IMR-90 (cell line): ENCODE results near the gene TINAG. TPM values are rescaled to one million over a fixed set of nuclear protein-coding genes. Genes with fewer than 3 reads are reported as not detected.

Source experiments
- ATAC-seq: fragments of 200-7000 bp; cut with Tn5 transposase; 2 replicates; pipeline ENCODE4 v1.9.1; 2020; ENCODE audit warnings: low read depth, mild to moderate bottlenecking, moderate library complexity
- BruUV-seq: library from RNA; stranded (reverse); fragments of 400-500 nt; replicated peaks from 2 replicates; lab custom pipeline; 2021; lab: Mats Ljungman, UMichigan
- CTCF ChIA-PET: fragments of 300-600 bp; formaldehyde crosslinking; extraction: SDS; loops from one replicate; lab custom pipeline; 2021; ENCODE audit warnings: antibody characterized with exemption; lab: Yijun Ruan, JAX
- POLR2A ChIA-PET: fragments of 300-600 bp; sonication (Branson Sonifier 250); formaldehyde crosslinking; loops from one replicate; lab custom pipeline; 2022; ENCODE audit warnings: antibody characterized with exemption; ENCODE audit not compliant: unreplicated experiment; lab: Charles Lee
- DNase-seq: peaks from one replicate; pipeline ENCODE4 v3.0.0; 2013
- H2AFZ ChIP-seq: replicated peaks from 2 replicates; pipeline ENCODE3; 2013; ENCODE audit warnings: low read length, mild to moderate bottlenecking; ENCODE audit not compliant: poor library complexity
- H2AK5ac ChIP-seq: 2 replicates; pipeline ENCODE4 v1.6.1; 2013; ENCODE audit warnings: low read depth, low read length, inconsistent platforms
- H2AK9ac ChIP-seq: replicated peaks from 2 replicates; pipeline ENCODE3; 2013; ENCODE audit warnings: mild to moderate bottlenecking, low read depth, low read length, moderate library complexity; ENCODE audit not compliant: poor library complexity
- H2BK120ac ChIP-seq: 2 replicates; pipeline ENCODE4 v1.6.1; 2013; ENCODE audit warnings: low read depth, low read length, inconsistent platforms
- H2BK15ac ChIP-seq: 3 replicates; pipeline ENCODE4 v1.6.1; 2013; ENCODE audit warnings: low read depth, low read length, inconsistent platforms
- H2BK20ac ChIP-seq: 2 replicates; pipeline ENCODE4 v1.6.1; 2013; ENCODE audit warnings: low read depth, mild to moderate bottlenecking, inconsistent platforms, low read length, moderate library complexity
- H2BK5ac ChIP-seq: 2 replicates; pipeline ENCODE4 v1.6.1; 2013; ENCODE audit warnings: mild to moderate bottlenecking, low read depth, low read length, inconsistent platforms; ENCODE audit not compliant: poor library complexity, severe bottlenecking
- H3K14ac ChIP-seq: replicated peaks from 2 replicates; pipeline ENCODE4 v1.6.1; 2013; ENCODE audit warnings: low read depth, low read length, inconsistent platforms
- H3K18ac ChIP-seq: 2 replicates; pipeline ENCODE4 v1.6.1; 2013; ENCODE audit warnings: low read depth, low read length, control low read depth
- H3K23ac ChIP-seq: 2 replicates; pipeline ENCODE4 v1.6.1; 2013; ENCODE audit warnings: low read depth, low read length, inconsistent platforms
- H3K27ac ChIP-seq: 2 replicates; pipeline ENCODE4 v1.5.1; 2013; ENCODE audit warnings: mild to moderate bottlenecking, control low read depth, low read length; ENCODE audit not compliant: insufficient read depth
- H3K27me3 ChIP-seq: 2 replicates; pipeline ENCODE4 v1.6.1; 2013; ENCODE audit warnings: low read length; ENCODE audit not compliant: control insufficient read depth, insufficient read depth
- H3K36me3 ChIP-seq: 2 replicates; pipeline ENCODE4 v1.6.1; 2013; ENCODE audit warnings: low read length, mixed read lengths; ENCODE audit not compliant: control insufficient read depth, insufficient read depth
- H3K4ac ChIP-seq: 2 replicates; pipeline ENCODE4 v1.6.1; 2013; ENCODE audit warnings: low read depth, low read length, inconsistent platforms
- H3K4me1 ChIP-seq: 2 replicates; pipeline ENCODE4 v1.6.1; 2013; ENCODE audit warnings: low read length, mixed read lengths; ENCODE audit not compliant: control insufficient read depth, insufficient read depth
- H3K4me2 ChIP-seq: 2 replicates; pipeline ENCODE4 v1.6.1; 2013; ENCODE audit warnings: low read depth, mild to moderate bottlenecking, control low read depth, low read length, moderate library complexity
- H3K4me3 ChIP-seq: 2 replicates; pipeline ENCODE4 v1.5.1; 2013; ENCODE audit warnings: low read depth, mild to moderate bottlenecking, control low read depth, low read length, moderate library complexity; ENCODE audit not compliant: insufficient read depth
- H3K56ac ChIP-seq: 2 replicates; pipeline ENCODE4 v1.6.1; 2013; ENCODE audit warnings: low read length, inconsistent platforms; ENCODE audit not compliant: insufficient read depth; ENCODE audit errors: extremely low read depth
- H3K79me1 ChIP-seq, 2 experiments: 2 replicates each; pipeline ENCODE4 v1.6.1; 2013; ENCODE audit warnings: low read length in 2 of 2, inconsistent platforms in 1 of 2, low read depth in 1 of 2
- H3K9ac ChIP-seq: 2 replicates; pipeline ENCODE4 v1.6.1; 2013; ENCODE audit warnings: low read depth, low read length, control low read depth
- H3K9me1 ChIP-seq: 2 replicates; pipeline ENCODE4 v1.6.1; 2013; ENCODE audit warnings: low read length, inconsistent platforms; ENCODE audit not compliant: insufficient read depth
- H3K9me3 ChIP-seq: 2 replicates; pipeline ENCODE4 v1.6.1; 2013; ENCODE audit warnings: low read length; ENCODE audit not compliant: control insufficient read depth, insufficient read depth
- H4K20me1 ChIP-seq: 2 replicates; pipeline ENCODE4 v1.6.1; 2013; ENCODE audit warnings: low read length, inconsistent platforms; ENCODE audit not compliant: insufficient read depth
- H4K5ac ChIP-seq: 2 replicates; pipeline ENCODE4 v1.6.1; 2013; ENCODE audit warnings: mild to moderate bottlenecking, low read depth, low read length, control low read depth
- H4K8ac ChIP-seq, 2 experiments: 2 replicates each; pipeline ENCODE4 v1.6.1; 2013; ENCODE audit warnings: low read depth in 2 of 2, low read length in 2 of 2, control low read depth in 1 of 2, inconsistent platforms in 1 of 2
- H4K91ac ChIP-seq: 2 replicates; pipeline ENCODE4 v1.6.1; 2013; ENCODE audit warnings: low read depth, low read length, inconsistent platforms; ENCODE audit not compliant: insufficient read depth
- SMC3 ChIP-seq: fragments of 150-350 bp; IDR thresholded peaks from 2 replicates; pipeline ENCODE4 v1.6.1; 2016; ENCODE audit warnings: low read depth, mild to moderate bottlenecking, antibody characterized with exemption, low read length, moderate library complexity
- WGBS, 2 experiments: methylation state at CpG; one replicate each; pipeline versions ENCODE4 v1.1.5 to v1.1.7; 2013; ENCODE audit warnings: missing lambda C conversion rate in 2 of 2; ENCODE audit not compliant: insufficient read length in 1 of 2; ENCODE audit errors: extremely low coverage in 2 of 2; 5-methylcytosine and 5-hydroxymethylcytosine counted together
- dilution Hi-C: fragments of 300-500 bp; cut with HindIII; formaldehyde crosslinking; loops from one replicate; pipeline ENCODE4 v1.14.3; 2018; ENCODE audit warnings: low sequenced_read_pairs; ENCODE audit not compliant: unreplicated experiment
- in situ Hi-C: fragments of 300-500 bp; cut with MboI; formaldehyde crosslinking; loops from 3 replicates; pipeline ENCODE4 v1.14.3; 2019; ENCODE audit warnings: low sequenced_read_pairs, inconsistent platforms, mixed read lengths
- intact Hi-C: fragments of 100-400 bp; cut with micrococcal nuclease; formaldehyde crosslinking; loops from 2 replicates; pipeline ENCODE4 v1.10.0; 2022
- polyA plus RNA-seq, 3 experiments: library from polyadenylated mRNA; depleted of rRNA; stranded (reverse); fragments of >200 nt; gene quantifications; 2 replicates each; pipeline ENCODE4 v1.2.3, GENCODE V29; 2012; ENCODE audit warnings: low replicate concordance in 1 of 3
- total RNA-seq: library from RNA; depleted of rRNA; stranded (reverse); fragments of >200 nt; gene quantifications from 2 replicates; pipeline ENCODE4 v1.2.3, GENCODE V29; 2012

Gene TINAG
- total and polyA plus RNA-seq, 2 of the 4 experiments (the other 2 are of a cell fraction) = not detected

GRCh38 chr6:54391577-54391976 is 83.3 kb downstream of the TINAG start:
- Histone ChIP-seq H2BK15ac (no peak overlapping the region), H3K36me3 (no peaks in the 10 kb centered on the region), H3K56ac (no peak overlapping the region), H4K20me1 (no peaks in the 10 kb centered on the region), H3K4me1 (no peaks in the 10 kb centered on the region), H3K4ac (no peak overlapping the region), H3K23ac (no peak overlapping the region), H4K91ac (no peak overlapping the region), H4K5ac (no peak overlapping the region), H3K14ac (no peak overlapping the region), H2AK9ac (no peak overlapping the region), H2BK5ac (no peak overlapping the region), H3K27ac (no peak overlapping the region), H3K79me1 (no peaks in the 10 kb centered on the region), H3K9me1 (no peaks in the 10 kb centered on the region), H2AFZ (no peak overlapping the region), H3K9me3 (no peaks in the 10 kb centered on the region), H3K9ac (no peak overlapping the region), H3K27me3 (no peaks in the 10 kb centered on the region), H3K4me3 (no peak overlapping the region), H3K18ac (no peak overlapping the region), H3K4me2 (no peak overlapping the region), H2AK5ac (no peak overlapping the region), H4K8ac (no peak overlapping the region), H2BK20ac (no peak overlapping the region), H2BK120ac (no peak overlapping the region)
- no CpG with 5 or more reads among the region's 5 CpGs for WGBS, 2 experiments
- ATAC-seq (no peak), DNase-seq (no peak)
- no TSS peak for BruUV-seq
- POLR2A ChIA-PET = no interaction called here
- intact Hi-C loops = no loop called here
- in situ Hi-C loops = no loop called here
- no peak for TF ChIP-seq SMC3
- CTCF ChIA-PET = no interaction called here
- dilution Hi-C loops = no loop called here
